SK-N-SH treated with all-trans-retinoic acid at 6 μM for 48 hours (cell line): ENCODE data around the gene LHFPL2.
"Not testable (repeated sequence)": the region's sequence is repeated elsewhere in the genome, so short reads cannot be mapped to it uniquely, and the experiment has no call there.

Source experiments
- CSDC2 ChIP-seq: fragments of 250-450 bp; sonication (Bioruptor Pico); IDR thresholded peaks from 2 replicates; pipeline ENCODE4 v1.5.0; 2020; ENCODE audit warnings: mild to moderate bottlenecking, moderate library complexity
- RARB ChIP-seq: fragments of 250-450 bp; sonication (Bioruptor Pico); IDR thresholded peaks from 2 replicates; pipeline ENCODE4 v1.8.0; 2021; ENCODE audit warnings: mild to moderate bottlenecking, moderate library complexity
- TOX ChIP-seq: fragments of 250-450 bp; sonication (Bioruptor Pico); IDR thresholded peaks from 2 replicates; pipeline ENCODE4 v1.8.0; 2021; ENCODE audit warnings: mild to moderate bottlenecking, moderate library complexity, borderline replicate concordance

DNA sequence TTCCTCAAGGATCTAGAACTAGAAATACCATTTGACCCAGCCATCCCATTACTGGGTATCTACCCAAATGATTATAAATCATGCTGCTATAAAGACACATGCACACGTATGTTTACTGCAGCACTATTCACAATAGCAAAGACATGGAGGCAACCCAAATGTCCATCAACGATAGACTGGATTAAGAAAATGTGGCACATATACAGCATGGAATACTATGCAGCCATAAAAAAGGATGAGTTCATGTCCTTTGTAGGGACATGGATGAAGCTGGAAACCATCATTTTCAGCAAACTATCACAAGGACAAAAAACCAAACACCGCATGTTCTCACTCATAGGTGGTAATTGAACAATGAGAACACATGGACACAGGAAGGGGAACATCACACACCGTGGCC is 38.9 kb upstream of the LHFPL2 start:
- TF ChIP-seq RARB (CRISPR knock-in tag); TOX; CSDC2 (CRISPR knock-in tag): not testable (repeated sequence)
